NT2/D1 (cell line): ENCODE data around the gene FNDC5.

Experiments
- SUZ12 ChIP-seq: IDR thresholded peaks from 2 replicates; pipeline ENCODE4 v1.6.1; 2011; ENCODE audit not compliant: insufficient read length, insufficient read depth; ENCODE audit errors: extremely low read depth
- YY1 ChIP-seq: IDR thresholded peaks from 2 replicates; pipeline ENCODE4 v1.6.1; 2011; ENCODE audit not compliant: insufficient read length, insufficient read depth
- ZNF274 ChIP-seq: IDR thresholded peaks from 2 replicates; pipeline ENCODE4 v1.6.1; 2011; ENCODE audit warnings: mild to moderate bottlenecking, low read depth, low read length

GRCh38 chr1:32893198-32894018 is 22.7 kb upstream of the FNDC5 start:
- TF ChIP-seq ZNF274 (no peak), YY1 (no peak), SUZ12 (no peak)
